SU-DHL-6 (cell line): ENCODE measurements around the gene ELOVL6.

ENCODE experiments used
- CTCF ChIP-seq: fragments of 200-600 bp; sonication (generic); IDR thresholded peaks from one replicate; pipeline ENCODE4 v1.5.1; 2017; ENCODE audit warnings: antibody characterized with exemption, mild to moderate bottlenecking, low read length, moderate library complexity; ENCODE audit not compliant: insufficient read depth, poor library complexity, severe bottlenecking
- EZH2phosphoT487 ChIP-seq: fragments of 200-600 bp; sonication (generic), shearing (Covaris generic); conservative IDR thresholded peaks from 2 replicates; pipeline ENCODE4 v1.6.1; 2018; ENCODE audit warnings: mild to moderate bottlenecking, antibody characterized with exemption, low read length, moderate library complexity, mixed read lengths

- TF ChIP-seq CTCF, result no peak
- TF ChIP-seq EZH2phosphoT487, result no peak
Measured at GRCh38 chr4:110025718-110026117, 172.7 kb downstream of the ELOVL6 start.
